AG04449 (cell line): Measurements from ENCODE around the gene RAB31.

Experiments used
- CTCF ChIA-PET: fragments of 350-600 bp; formaldehyde crosslinking; extraction: SDS; loops from one replicate; lab custom pipeline; 2021; ENCODE audit warnings: antibody characterized with exemption; lab: Yijun Ruan, JAX
- POLR2A ChIA-PET: fragments of 400-600, 350-600 bp; formaldehyde crosslinking; extraction: SDS; loops from one replicate; lab custom pipeline; 2020; ENCODE audit warnings: antibody characterized with exemption, inconsistent platforms; lab: Yijun Ruan, JAX
- DNase-seq: peaks from one replicate; pipeline ENCODE4 v3.0.0-alpha.2; 2010; ENCODE audit warnings: low read depth, low spot score
- H3K4me3 ChIP-seq: 2 replicates; pipeline ENCODE4 v1.5.1; 2011; ENCODE audit warnings: low read depth, mild to moderate bottlenecking, control low read depth, low read length
- CTCF ChIP-seq: IDR thresholded peaks from one replicate; pipeline ENCODE4 v1.5.1; 2011; ENCODE audit warnings: mild to moderate bottlenecking, moderate library complexity, low read length, control low read depth, inconsistent platforms; ENCODE audit not compliant: insufficient read depth; ENCODE audit errors: missing control alignments

Gene RAB31

DNA sequence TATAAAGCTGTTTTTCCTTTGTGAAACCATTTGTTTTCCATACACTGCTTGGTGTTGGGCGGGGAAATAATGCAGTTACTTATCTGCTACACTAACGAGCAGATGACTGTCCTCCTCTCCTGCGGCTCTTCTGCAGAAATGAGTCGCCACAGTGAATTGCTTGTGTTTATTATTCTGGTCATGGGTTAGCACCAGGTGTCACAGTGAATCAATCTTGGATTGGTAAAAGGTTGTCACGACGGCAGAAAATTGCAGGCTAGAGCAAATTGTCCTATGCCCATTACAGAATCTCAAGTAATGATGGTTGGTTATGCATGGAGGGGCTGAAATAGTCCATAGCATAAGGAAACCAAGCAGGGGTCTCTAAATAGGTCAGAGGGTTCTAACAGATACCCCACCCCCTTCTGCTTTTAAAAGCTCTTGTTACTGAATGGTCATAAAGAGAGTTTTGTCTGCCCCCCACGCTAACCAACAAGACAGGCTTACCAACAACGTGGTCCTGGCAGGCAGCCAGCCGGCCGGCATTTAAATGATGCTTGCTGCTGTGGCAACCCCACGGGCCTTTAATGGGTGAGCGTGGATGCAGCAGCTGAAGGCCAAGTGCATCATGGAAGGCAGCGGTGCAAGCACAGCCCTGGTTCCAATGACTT lies 29.5 kb downstream of the RAB31 start:
- POLR2A ChIA-PET = no interaction called here
- CTCF ChIA-PET = interaction anchor here (1.3 kb wide), 1 partner anchor 24 kb away, joined by 5 read pairs; no protein-coding TSS in a partner anchor
- no peak for TF ChIP-seq CTCF
- DNase-seq = no peak
- H3K4me3 ChIP-seq = no peak overlapping the region

- TF ChIP-seq CTCF = no peak
- ChIA-PET CTCF (interaction anchor here (1.3 kb wide), 1 partner anchor 25 kb away, joined by 5 read pairs; no protein-coding TSS in a partner anchor), POLR2A (no interaction called here)
- no peak for DNase-seq
- H3K4me3 ChIP-seq = no peak overlapping the region
Observed at GRCh38 chr18:9738266-9738969, 30.3 kb downstream of the RAB31 start.

DNA sequence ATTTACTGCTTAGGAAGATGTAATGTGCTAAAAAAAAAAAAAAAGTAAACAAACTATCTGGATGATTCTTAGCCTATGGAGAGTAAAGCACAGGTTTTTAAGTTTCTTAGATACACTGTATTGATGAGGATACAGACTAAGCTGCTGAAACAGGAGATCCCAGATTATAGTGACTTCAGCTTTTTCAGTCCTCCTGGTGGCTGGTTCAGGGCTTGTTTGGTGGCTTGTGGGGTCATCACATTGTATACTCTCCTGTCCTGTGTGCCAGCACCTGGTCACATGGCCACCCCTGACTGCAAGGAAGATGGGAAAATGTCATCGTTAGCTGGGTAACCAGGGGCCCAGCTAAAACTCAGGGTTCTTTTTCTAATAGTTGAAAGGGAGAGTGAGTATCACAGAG lies 31.4 kb downstream of the RAB31 start:
- H3K4me3 ChIP-seq = no peak overlapping the region
- TF ChIP-seq CTCF = no peak
- ChIA-PET POLR2A (no interaction called here), CTCF (no interaction called here)
- DNase-seq = no peak

DNA sequence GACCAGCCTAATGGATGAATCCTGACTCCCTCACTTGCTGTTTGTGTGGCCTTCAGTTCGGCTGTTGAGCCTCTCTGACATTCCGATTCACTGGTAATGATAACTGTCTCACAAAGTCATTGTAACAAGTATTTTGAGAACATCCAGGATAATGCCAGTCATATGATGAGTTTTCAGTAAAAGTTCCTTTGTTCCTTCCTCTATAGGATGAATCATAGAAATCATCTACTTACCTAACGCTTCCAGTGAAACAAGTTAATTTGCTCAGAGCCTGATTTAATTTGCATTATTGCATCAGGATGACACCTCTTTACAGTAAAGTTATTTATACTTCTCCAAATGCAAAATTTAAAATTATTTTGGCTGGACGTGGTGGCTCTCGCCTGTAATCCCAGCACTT lies 32.0 kb downstream of the RAB31 start:
- no peak overlapping the region for H3K4me3 ChIP-seq
- TF ChIP-seq CTCF = no peak
- POLR2A ChIA-PET = no interaction called here
- DNase-seq = no peak
- CTCF ChIA-PET = no interaction called here

DNA sequence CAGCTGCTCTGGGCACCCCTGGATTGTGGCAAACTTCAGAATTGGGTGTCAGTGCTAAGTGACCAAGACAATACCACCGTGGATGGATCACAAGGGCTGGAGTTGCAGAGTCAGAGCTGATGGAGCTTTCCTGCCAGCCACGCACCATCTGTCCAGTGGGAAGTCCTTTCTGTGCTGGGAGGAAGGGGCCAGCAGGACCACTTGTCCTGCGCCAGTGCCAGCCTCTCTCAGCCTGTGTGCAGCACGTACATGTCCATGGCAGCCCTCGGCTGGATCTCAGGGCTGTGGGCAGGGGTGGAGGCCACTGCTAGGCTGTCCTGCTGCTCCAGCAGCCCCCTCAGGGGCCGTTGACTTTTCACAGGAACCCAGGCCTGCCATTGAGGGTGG lies 33.3 kb downstream of the RAB31 start:
- no peak for DNase-seq
- no peak for TF ChIP-seq CTCF
- CTCF ChIA-PET = no interaction called here
- POLR2A ChIA-PET = no interaction called here
- H3K4me3 ChIP-seq = no peak overlapping the region

- ChIA-PET CTCF (no interaction called here), POLR2A (no interaction called here)
- TF ChIP-seq CTCF = no peak
- no peak overlapping the region for H3K4me3 ChIP-seq
- DNase-seq = no peak
Observed at GRCh38 chr18:9741793-9742523, 33.9 kb downstream of the RAB31 start.
